HG03066 (cell line): ENCODE data around the gene SPPL2C.

Experiments used
- ATAC-seq: cut with Tn5 transposase; IDR thresholded peaks from one replicate; pipeline ENCODE4 v1.9.1; 2021; ENCODE audit warnings: low read depth; ENCODE audit not compliant: unreplicated experiment

Gene SPPL2C

GRCh38 chr17:45844695-45845375 is at the start of gene SPPL2C:
TSS of gene SPPL2C (plus strand) at chr17:45844881. CDS start at chr17:45844907, 26 bp downstream.
- no peak for ATAC-seq

GRCh38 chr17:45800816-45801215 is 43.9 kb upstream of the SPPL2C start:
- ATAC-seq, result no peak

GRCh38 chr17:45801421-45801820 is 43.3 kb upstream of the SPPL2C start:
- no peak for ATAC-seq

- no peak for ATAC-seq
These were observed 35.8 kb upstream of the SPPL2C start for GRCh38 chr17:45808845-45809244.

- ATAC-seq, result no peak
These were observed 35.2 kb upstream of the SPPL2C start for GRCh38 chr17:45809499-45809898.

- ATAC-seq, result no peak
These were observed 32.6 kb upstream of the SPPL2C start for GRCh38 chr17:45812102-45812501.

GRCh38 chr17:45813048-45813725 is 31.5 kb upstream of the SPPL2C start:
- ATAC-seq, result no peak

GRCh38 chr17:45814622-45815606 is 29.8 kb upstream of the SPPL2C start:
- no peak for ATAC-seq

GRCh38 chr17:45815752-45816151 is 28.9 kb upstream of the SPPL2C start:
- no peak for ATAC-seq

- no peak for ATAC-seq
These were observed 26.6 kb upstream of the SPPL2C start for GRCh38 chr17:45818041-45818440.

- ATAC-seq, result no peak
These were observed 26.0 kb upstream of the SPPL2C start for GRCh38 chr17:45818699-45819098.

- no peak for ATAC-seq
These were observed 25.0 kb upstream of the SPPL2C start for GRCh38 chr17:45819632-45820031.

GRCh38 chr17:45820052-45820780 is 24.5 kb upstream of the SPPL2C start:
- no peak for ATAC-seq

GRCh38 chr17:45821147-45821546 is 23.5 kb upstream of the SPPL2C start:
- no peak for ATAC-seq

- no peak for ATAC-seq
These were observed 21.1 kb upstream of the SPPL2C start for GRCh38 chr17:45823598-45823997.

GRCh38 chr17:45824475-45824874 is 20.2 kb upstream of the SPPL2C start:
- no peak for ATAC-seq

- ATAC-seq, result no peak
These were observed 19.7 kb upstream of the SPPL2C start for GRCh38 chr17:45824901-45825492.

GRCh38 chr17:45825792-45826191 is 18.9 kb upstream of the SPPL2C start:
- ATAC-seq, result no peak

GRCh38 chr17:45826919-45827588 is 17.6 kb upstream of the SPPL2C start:
- ATAC-seq, result no peak
